T-cell (primary cell): Measurements from ENCODE around the gene CENPM. TPM values are rescaled to one million over a fixed set of nuclear protein-coding genes. Genes with fewer than 3 reads are reported as not detected.

Experiments used
- ATAC-seq, 4 experiments: fragments of 200-7000 bp in 3 of 4; fragments of 150-1000 bp in 1 of 4; cut with Tn5 transposase; replicated peaks in 1 of 4; 1 replicate in 3 of 4; 2 replicates in 1 of 4; pipeline ENCODE4 v1.10.0; 2021; ENCODE audit warnings: moderate library complexity in 3 of 4, mild to moderate bottlenecking in 2 of 4, moderate number of reproducible peaks in 1 of 4
- CTCF ChIA-PET, 2 donors: fragments of 300-600 bp; sonication (Branson Sonifier 250); formaldehyde crosslinking; loops; one replicate each; lab custom pipeline; 2022; ENCODE audit warnings: antibody characterized with exemption in 2 of 2; lab: Charles Lee
- POLR2A ChIA-PET, 2 donors: fragments of 300-600 bp; sonication (Branson Sonifier 250); formaldehyde crosslinking; loops; one replicate each; lab custom pipeline; 2022; ENCODE audit warnings: antibody characterized with exemption in 2 of 2; lab: Charles Lee
- DNase-seq, 35 experiments: peaks; one replicate each; pipeline versions ENCODE4 v3.0.0 to v3.0.0-alpha.2; 2013 to 2023
- H3K27ac ChIP-seq: one replicate; pipeline ENCODE4 v1.5.1; 2013; ENCODE audit warnings: low read length
- H3K27me3 ChIP-seq, 2 experiments: replicated peaks in 1 of 2; 1 replicate in 1 of 2; 2 replicates in 1 of 2; pipeline versions ENCODE4 v1.6.1 to v1.7.0; 2013; ENCODE audit warnings: low read length in 1 of 2, mixed read lengths in 1 of 2; ENCODE audit not compliant: control insufficient read depth in 2 of 2, insufficient read depth in 2 of 2; ENCODE audit errors: extremely low read depth in 1 of 2
- H3K36me3 ChIP-seq, 2 donors: 1 replicate in 1 of 2; 2 replicates in 1 of 2; pipeline versions ENCODE4 v1.6.1 to v1.7.0; 2013; ENCODE audit warnings: low read length in 1 of 2; ENCODE audit not compliant: control insufficient read depth in 2 of 2, insufficient read depth in 1 of 2; ENCODE audit errors: extremely low read depth in 1 of 2
- H3K4me1 ChIP-seq, 2 experiments: 1 replicate in 1 of 2; 2 replicates in 1 of 2; pipeline versions ENCODE4 v1.6.1 to v1.7.0; 2013; ENCODE audit warnings: low read length in 2 of 2, mixed read lengths in 1 of 2; ENCODE audit not compliant: insufficient read depth in 2 of 2, control insufficient read depth in 1 of 2; ENCODE audit errors: extremely low read depth in 1 of 2
- H3K4me3 ChIP-seq, 2 donors: 1 replicate in 1 of 2; 2 replicates in 1 of 2; pipeline versions ENCODE4 v1.5.1 to v1.7.0; 2013; ENCODE audit warnings: mild to moderate bottlenecking in 2 of 2, low read length in 1 of 2, moderate library complexity in 1 of 2; ENCODE audit not compliant: control insufficient read depth in 1 of 2; ENCODE audit errors: extremely low read depth in 1 of 2
- H3K9me3 ChIP-seq: 2 replicates; pipeline ENCODE4 v1.7.0; 2013
- H3K27ac Mint-ChIP-seq, 2 donors: one replicate each; pipeline ENCODE4 v1.8.0; 2020 to 2021; ENCODE audit warnings: mild to moderate bottlenecking in 2 of 2, mixed read lengths in 2 of 2
- H3K27me3 Mint-ChIP-seq, 2 donors: one replicate each; pipeline ENCODE4 v1.8.0; 2021 to 2022; ENCODE audit warnings: mixed read lengths in 2 of 2
- H3K36me3 Mint-ChIP-seq: one replicate; pipeline ENCODE4 v1.8.0; 2021; ENCODE audit warnings: mixed read lengths
- H3K4me1 Mint-ChIP-seq, 3 donors: one replicate each; pipeline ENCODE4 v1.8.0; 2020 to 2022; ENCODE audit warnings: mixed read lengths in 3 of 3, mild to moderate bottlenecking in 1 of 3
- H3K4me3 Mint-ChIP-seq, 3 donors: one replicate each; pipeline ENCODE4 v1.8.0; 2020 to 2022; ENCODE audit warnings: mild to moderate bottlenecking in 3 of 3, mixed read lengths in 3 of 3, moderate library complexity in 3 of 3
- H3K9me3 Mint-ChIP-seq, 3 donors: one replicate each; pipeline ENCODE4 v1.8.0; 2020 to 2022; ENCODE audit warnings: mixed read lengths in 3 of 3
- WGBS: methylation state at CpG from one replicate; pipeline ENCODE4 v1.1.5; 2013; ENCODE audit warnings: missing lambda C conversion rate; ENCODE audit not compliant: insufficient coverage; 5-methylcytosine and 5-hydroxymethylcytosine counted together
- total RNA-seq, 35 experiments: library from RNA in 6 of 35; stranded (reverse) in 6 of 35; fragments of 120-200 nt in 1 of 35; gene quantifications; one replicate each; pipeline versions ENCODE4 v1.2.1 to v1.2.4 and lab custom pipeline; 2013 to 2026

The CENPM gene
- total RNA-seq, 5 donors from 2014 or later (not counting 1 experiment from before 2014, with no cell fraction given): 5.1 to 16.7 (median 7.9) TPM

DNA sequence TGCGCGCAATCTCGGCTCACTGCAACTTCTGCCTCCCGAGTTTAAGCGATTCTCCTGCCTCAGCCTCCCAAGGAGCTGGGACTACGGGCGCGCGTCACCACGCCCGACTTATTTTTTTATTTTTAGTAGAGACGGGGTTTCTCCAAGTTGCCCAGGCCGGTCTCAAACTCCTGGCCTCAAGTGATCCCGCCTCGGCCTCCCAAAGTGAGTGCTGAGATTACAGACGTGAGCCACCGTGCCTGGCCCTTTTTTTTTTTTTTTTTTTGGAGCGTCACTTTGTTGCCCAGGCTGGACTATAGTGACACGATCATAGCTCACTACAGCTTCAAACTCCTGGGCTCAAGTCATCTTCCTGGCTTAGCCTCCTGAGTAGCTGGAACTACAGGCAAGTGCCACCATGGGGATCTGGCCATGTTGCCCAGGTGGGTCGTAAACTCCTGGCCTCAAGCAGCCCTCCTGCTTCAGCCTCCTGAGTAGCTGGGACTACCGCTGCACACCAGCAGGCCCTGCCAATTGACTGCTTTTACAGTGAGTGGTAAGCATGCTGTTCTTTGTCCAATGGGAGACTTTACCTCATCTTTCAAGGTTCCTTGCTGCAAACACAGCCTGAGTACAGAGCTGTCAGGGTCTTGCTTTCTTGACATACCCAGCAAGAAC lies 600 bp upstream of the CENPM start:
- Histone ChIP-seq H3K4me1 (peaks cover 0 to 25% of the 10 kb centered on the region in 2 experiments), H3K36me3 (no peaks in the 10 kb centered on the region), H3K9me3 (no peaks in the 10 kb centered on the region), H3K27me3 (peaks cover 0 to 12% of the 10 kb centered on the region in 2 experiments), H3K27ac (no peak overlapping the region), H3K4me3 (peak overlapping the region; percentile 80 to 87)
- peak overlapping the region; percentile 83 to 89 (median 85) for H3K4me3 Mint-ChIP-seq
- ATAC-seq (no peak), DNase-seq (no peak)
- no peak overlapping the region for H3K27ac Mint-ChIP-seq
- no peaks in the 10 kb centered on the region for H3K9me3 Mint-ChIP-seq
- no peaks in the 10 kb centered on the region for H3K36me3 Mint-ChIP-seq
- CTCF ChIA-PET: interaction anchor here in 1 of 2 donors (0.6 to 2.4 kb wide), 7 partner anchors 9 to 674 kb away, joined by 3 to 8 read pairs (median 4); no protein-coding TSS in a partner anchor
- no peaks in the 10 kb centered on the region for H3K27me3 Mint-ChIP-seq
- POLR2A ChIA-PET: interaction anchor here (0.6 to 0.7 kb wide), 2 partner anchors 108 to 165 kb away, joined by 3 to 6 read pairs; no protein-coding TSS in a partner anchor
- H3K4me1 Mint-ChIP-seq: peaks cover 13 to 18% (median 15%) of the 10 kb centered on the region in 3 donors
- 68% methylated on average over 9 of the region's 21 CpGs for WGBS

DNA sequence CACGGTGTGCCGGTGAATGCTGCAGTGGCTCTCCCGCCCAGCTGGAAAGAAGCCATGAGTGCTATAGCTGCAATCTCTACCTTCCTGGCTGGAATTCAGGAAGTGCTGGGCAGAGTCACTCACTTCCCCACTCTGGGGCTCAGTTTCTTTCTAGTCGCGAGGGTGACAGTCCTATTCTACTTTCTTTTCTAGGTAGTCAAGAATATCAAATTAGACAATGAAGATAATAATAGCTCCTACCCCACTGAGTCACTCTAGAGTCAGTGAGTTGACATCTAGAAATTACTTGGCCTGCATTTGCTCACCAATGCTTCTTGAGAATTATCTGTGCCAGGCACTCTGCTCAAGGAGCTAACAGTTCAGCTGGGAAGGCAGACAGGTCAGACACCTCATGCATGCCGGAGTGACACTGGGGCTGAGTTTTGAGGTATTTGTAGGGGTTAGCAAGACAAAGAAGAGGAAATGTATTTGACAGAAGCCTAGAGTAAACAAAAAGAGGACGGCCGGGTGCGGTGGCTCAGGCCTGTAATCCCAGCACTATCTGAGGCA lies 3.2 kb downstream of the CENPM start:
- H3K4me3 Mint-ChIP-seq: no peak overlapping the region
- no peaks in the 10 kb centered on the region for H3K27me3 Mint-ChIP-seq
- no peaks in the 10 kb centered on the region for H3K9me3 Mint-ChIP-seq
- peaks cover 5 to 55% of the 10 kb centered on the region in 2 experiments for H3K4me1 ChIP-seq
- ChIA-PET CTCF (interaction anchor here (0.6 to 1.7 kb wide), 6 partner anchors 18 to 992 kb away, joined by 3 to 6 read pairs (median 4); partner anchors contain the start of genes MEI1 (in 1 of the 2) and RBX1 (in 1 of the 2)), POLR2A (no interaction called here)
- no peak overlapping the region for H3K27ac ChIP-seq
- peaks cover 0 to 8% of the 10 kb centered on the region in 2 experiments for H3K27me3 ChIP-seq
- no peaks in the 10 kb centered on the region for H3K9me3 ChIP-seq
- DNase-seq: no peak
- peaks cover 42 to 48% (median 44%) of the 10 kb centered on the region in 3 donors for H3K4me1 Mint-ChIP-seq
- no peaks in the 10 kb centered on the region for H3K36me3 Mint-ChIP-seq
- ATAC-seq: no peak
- no peaks in the 10 kb centered on the region for H3K36me3 ChIP-seq
- H3K27ac Mint-ChIP-seq: no peak overlapping the region
- WGBS: 90% methylated on average over 2 of the region's 9 CpGs
- no peak overlapping the region for H3K4me3 ChIP-seq

DNA sequence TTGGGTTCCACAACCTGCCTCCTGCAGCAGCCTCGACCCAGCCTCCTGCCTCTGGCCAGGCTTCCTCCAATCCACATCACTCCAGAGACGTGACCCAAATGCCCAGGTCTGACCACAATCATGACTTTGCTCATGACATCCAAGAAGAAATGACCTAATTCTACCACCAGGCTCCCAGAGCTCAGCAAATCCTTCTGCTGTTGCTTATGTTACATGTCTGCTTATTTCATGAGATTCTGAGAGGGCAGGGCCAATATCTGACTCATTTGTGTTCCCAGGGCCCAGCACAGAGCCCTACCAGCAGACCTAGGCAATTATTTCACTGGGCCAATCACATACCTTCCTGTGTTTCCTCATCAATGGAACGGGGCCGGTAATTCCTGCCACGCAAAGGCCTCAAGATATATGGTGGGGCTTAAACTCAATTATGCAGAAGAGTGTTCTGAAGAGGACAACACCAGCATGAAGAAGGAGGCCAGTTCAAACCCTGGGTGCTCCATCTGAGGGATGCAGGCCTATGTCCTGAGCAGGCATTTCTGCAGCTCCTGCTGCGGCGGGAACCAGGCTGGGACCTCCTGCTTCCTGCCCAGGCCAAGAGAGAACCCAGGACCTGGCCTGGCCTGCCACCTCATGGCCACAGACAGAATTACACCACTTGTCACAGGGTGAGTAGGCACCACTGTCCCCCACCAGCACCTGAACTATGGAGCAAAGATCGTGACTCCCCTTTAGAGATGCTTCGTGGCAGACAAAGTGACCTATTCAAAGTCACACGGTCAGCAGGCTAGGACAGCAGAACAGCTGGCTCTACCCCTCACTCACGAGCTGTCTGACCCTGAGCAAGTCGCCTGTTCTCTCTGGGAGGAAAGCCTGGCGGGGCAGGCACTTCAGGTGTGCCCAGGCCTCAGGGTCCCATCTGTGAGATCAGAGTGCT lies 5.9 kb downstream of the CENPM start:
- Mint-ChIP-seq H3K27me3 (no peaks in the 10 kb centered on the region), H3K4me3 (peak overlapping the region; percentile 72 to 92 (median 88)), H3K9me3 (no peaks in the 10 kb centered on the region), H3K4me1 (peaks cover 35 to 55% (median 47%) of the 10 kb centered on the region in 3 donors), H3K36me3 (no peaks in the 10 kb centered on the region), H3K27ac (peak overlapping the region; percentile 100)
- peaks cover 5 to 48% of the 10 kb centered on the region in 2 experiments for H3K4me1 ChIP-seq
- no peaks in the 10 kb centered on the region for H3K36me3 ChIP-seq
- peak overlapping the region in 1 of 2 donors; percentile 14 for H3K4me3 ChIP-seq
- ChIA-PET CTCF (interaction anchor here (0.5 to 2.8 kb wide), 29 partner anchors 9 to 320 kb away, joined by 3 to 48 read pairs (median 5); partner anchors contain the start of genes CCDC134 (in 1 of the 2), MEI1 (in 1 of the 2), SHISA8 (in 1 of the 2) and SNU13 (in 1 of the 2)), POLR2A (interaction anchor here (0.6 to 1.8 kb wide), 16 partner anchors 14 to 532 kb away, joined by 3 to 19 read pairs (median 4); partner anchors contain the start of genes SREBF2 (in 2 of the 2), TNFRSF13C (in 2 of the 2), CCDC134 (in 1 of the 2) and MEI1 (in 1 of the 2))
- no peaks in the 10 kb centered on the region for H3K27me3 ChIP-seq
- H3K9me3 ChIP-seq: no peaks in the 10 kb centered on the region
- ATAC-seq: peak; percentile 54 to 79 (median 70)
- H3K27ac ChIP-seq: peak overlapping the region; percentile 99
- 29% methylated on average over 13 of the region's 13 CpGs for whole genome bisulfite sequencing
- peak; percentile 70 to 92 (median 83) for DNase-seq

DNA sequence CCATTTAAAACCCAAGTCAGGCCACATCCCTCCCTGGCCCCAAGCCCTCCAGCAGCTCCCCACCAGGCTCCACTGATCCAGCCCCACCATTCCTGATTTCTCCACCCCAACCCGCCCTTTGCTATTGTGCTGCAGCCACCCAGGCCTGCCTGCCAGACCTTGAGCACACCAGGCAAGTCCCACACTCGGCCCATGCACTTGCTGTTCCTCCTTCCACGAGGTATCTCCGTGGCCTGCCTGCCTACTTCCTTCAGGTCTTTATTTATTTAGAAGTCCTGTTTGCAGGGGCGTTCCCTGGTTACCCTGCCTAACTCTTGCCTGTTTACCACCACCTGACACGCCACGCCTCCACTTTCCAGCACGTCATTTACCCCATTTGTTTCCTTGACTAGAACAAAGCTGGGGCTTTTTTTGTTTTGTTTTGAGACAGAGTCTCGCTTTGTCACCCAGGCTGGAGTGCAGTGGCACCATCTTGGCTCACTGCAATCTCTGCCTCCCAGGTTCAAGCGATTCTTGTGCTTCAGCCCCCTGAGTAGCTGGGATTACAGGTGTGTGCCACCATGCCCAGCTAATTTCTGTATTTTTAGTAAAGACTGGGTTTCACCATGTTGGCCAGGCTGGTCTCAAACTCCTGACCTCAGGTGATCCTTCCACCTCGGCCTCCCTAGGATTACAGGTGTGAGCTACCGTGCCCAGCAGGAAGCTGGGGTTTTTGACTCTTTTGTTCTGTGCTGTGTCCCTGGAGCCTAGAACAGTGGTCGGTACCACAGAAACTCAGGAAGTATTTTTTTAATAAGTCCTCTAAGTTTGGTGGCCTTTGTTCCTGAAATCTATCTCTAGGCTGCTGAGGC lies 6.7 kb downstream of the CENPM start:
- peaks cover 30 to 54% (median 43%) of the 10 kb centered on the region in 3 donors for H3K4me1 Mint-ChIP-seq

DNA sequence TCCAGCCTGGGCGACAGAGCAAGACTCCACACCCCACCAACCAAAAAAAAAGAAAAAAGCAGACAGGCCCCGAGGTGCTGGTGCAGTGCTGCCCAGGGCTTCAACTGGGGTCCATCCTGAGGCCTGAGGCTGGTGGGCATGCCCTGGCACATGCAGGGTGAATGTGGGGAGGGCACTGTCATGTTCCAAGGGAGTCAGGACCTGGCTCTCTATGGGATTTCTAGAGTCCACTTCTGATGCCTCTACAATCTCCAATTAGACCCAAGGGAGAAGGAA lies 10.1 kb downstream of the CENPM start:
- ATAC-seq (no peak), DNase-seq (no peak)
- H3K27ac Mint-ChIP-seq: peak overlapping the region in 1 of 2 donors; percentile 55
- peaks cover 30 to 56% (median 42%) of the 10 kb centered on the region in 3 donors for H3K4me1 Mint-ChIP-seq
- Histone ChIP-seq H3K27ac (no peak overlapping the region), H3K27me3 (no peaks in the 10 kb centered on the region), H3K36me3 (no peaks in the 10 kb centered on the region), H3K4me1 (peaks cover 5 to 43% of the 10 kb centered on the region in 2 experiments), H3K9me3 (no peaks in the 10 kb centered on the region), H3K4me3 (no peak overlapping the region)
- POLR2A ChIA-PET: interaction anchor here (0.6 to 0.7 kb wide), 2 partner anchors 94 to 176 kb away, joined by 3 to 5 read pairs; no protein-coding TSS in a partner anchor
- H3K4me3 Mint-ChIP-seq: no peak overlapping the region
- no peaks in the 10 kb centered on the region for H3K9me3 Mint-ChIP-seq
- no peaks in the 10 kb centered on the region for H3K36me3 Mint-ChIP-seq
- H3K27me3 Mint-ChIP-seq: no peaks in the 10 kb centered on the region
- CTCF ChIA-PET: no interaction called here
- WGBS: no CpG with 5 or more reads among the region's 2 CpGs

More for the DNA sequence above, 6.7 kb downstream of the CENPM start:
- no peaks in the 10 kb centered on the region for H3K9me3 ChIP-seq
- Mint-ChIP-seq H3K27ac (peak overlapping the region; percentile 100), H3K36me3 (no peaks in the 10 kb centered on the region), H3K4me3 (peak overlapping the region; percentile 72 to 92 (median 88)), H3K27me3 (no peaks in the 10 kb centered on the region), H3K9me3 (no peaks in the 10 kb centered on the region)
- no peaks in the 10 kb centered on the region for H3K36me3 ChIP-seq
- CTCF ChIA-PET: interaction anchor here (0.7 to 2.8 kb wide), 24 partner anchors 13 to 319 kb away, joined by 3 to 48 read pairs (median 5); partner anchors contain the start of genes CCDC134 (in 1 of the 2), MEI1 (in 1 of the 2), SHISA8 (in 1 of the 2) and SNU13 (in 1 of the 2)
- DNase-seq (peak; percentile 69 to 98 (median 95)), ATAC-seq (peak; percentile 75 to 84 (median 78))
- WGBS: 11% methylated on average over 8 of the region's 13 CpGs
- H3K4me3 ChIP-seq: peak overlapping the region in 1 of 2 donors; percentile 50
- peaks cover 5 to 40% of the 10 kb centered on the region in 2 experiments for H3K4me1 ChIP-seq
- POLR2A ChIA-PET: interaction anchor here (0.6 to 1.8 kb wide), 16 partner anchors 13 to 1082 kb away, joined by 3 to 19 read pairs (median 4); partner anchors contain the start of genes SREBF2 (in 2 of the 2), TNFRSF13C (in 2 of the 2), CCDC134 (in 1 of the 2) and MEI1 (in 1 of the 2)
- peak overlapping the region; percentile 99 for H3K27ac ChIP-seq
- no peaks in the 10 kb centered on the region for H3K27me3 ChIP-seq
